ENCODE results near the gene PIM1.

PIM1 gene

GRCh38 chr6:37137201-37138090 lies 32.5 kb upstream of the PIM1 start:
- no peak for DNase-seq (ENCODE audit: low read depth)

DNA sequence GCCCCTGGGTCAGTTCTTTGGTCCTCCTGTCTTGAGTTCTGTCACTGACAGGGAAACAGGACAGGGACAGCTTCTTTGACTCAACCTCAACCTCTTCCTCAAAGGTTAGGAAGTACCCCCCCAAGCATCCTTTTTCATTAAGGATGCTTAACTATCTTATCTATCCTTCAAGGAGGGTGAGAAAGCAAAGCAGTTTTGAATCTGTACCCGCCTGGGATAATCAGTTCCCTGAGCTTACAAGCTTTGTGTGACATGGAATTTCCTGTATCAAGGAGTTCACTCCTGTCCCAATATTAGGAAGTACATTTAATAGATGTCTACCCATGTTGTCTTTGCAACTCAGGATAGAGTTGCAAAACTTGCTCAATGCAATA lies 31.1 kb upstream of the PIM1 start:
- DNase-seq (ENCODE audit: low read depth): no peak

GRCh38 chr6:37139230-37139962 lies 30.6 kb upstream of the PIM1 start:
- DNase-seq (ENCODE audit: low read depth): no peak

- DNase-seq (ENCODE audit: low read depth): no peak
These were observed 29.8 kb upstream of the PIM1 start for GRCh38 chr6:37140145-37140544.

GRCh38 chr6:37141281-37142049 lies 28.5 kb upstream of the PIM1 start:
- DNase-seq (ENCODE audit: low read depth): no peak

- no peak for DNase-seq (ENCODE audit: low read depth)
These were observed 27.8 kb upstream of the PIM1 start for GRCh38 chr6:37142050-37142614.

DNA sequence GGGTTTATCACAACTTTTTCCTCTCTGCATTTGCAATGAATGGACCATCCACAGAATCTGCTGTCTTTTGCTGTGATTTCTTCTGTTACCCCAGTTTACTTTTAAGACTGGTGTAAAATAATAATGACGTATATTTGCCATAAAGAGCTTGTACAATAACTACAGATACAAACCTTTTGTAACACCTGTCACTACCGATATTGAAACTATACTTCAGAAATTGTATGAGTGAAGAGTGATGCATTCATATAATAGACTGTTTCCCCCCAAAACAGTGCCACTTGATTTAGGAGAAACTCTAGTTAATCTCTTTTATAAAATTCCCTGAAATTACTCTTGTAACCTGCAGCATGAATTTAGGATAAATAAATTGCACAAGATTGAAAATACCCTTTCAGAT lies 26.4 kb upstream of the PIM1 start:
- DNase-seq (ENCODE audit: low read depth): no peak

DNA sequence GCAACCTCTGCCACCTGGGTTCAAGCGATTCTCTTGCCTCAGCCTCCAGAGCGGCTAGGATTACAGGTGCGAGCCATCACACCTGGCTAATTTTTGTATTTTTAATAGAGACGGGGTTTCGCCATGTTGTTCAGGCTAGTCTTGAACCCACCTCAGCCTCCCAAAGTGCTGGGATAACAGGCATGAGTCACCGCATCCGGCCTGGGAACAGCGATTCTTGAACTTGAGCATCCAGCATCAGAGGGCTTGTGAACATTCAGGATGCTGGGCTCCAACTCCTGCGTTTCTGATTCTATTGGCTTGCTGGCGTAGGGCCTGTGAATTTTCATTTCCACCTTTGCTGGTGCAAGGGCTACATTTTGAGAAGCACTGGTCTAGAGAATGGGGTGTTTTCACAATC lies 24.5 kb upstream of the PIM1 start:
- DNase-seq (ENCODE audit: low read depth): no peak

DNA sequence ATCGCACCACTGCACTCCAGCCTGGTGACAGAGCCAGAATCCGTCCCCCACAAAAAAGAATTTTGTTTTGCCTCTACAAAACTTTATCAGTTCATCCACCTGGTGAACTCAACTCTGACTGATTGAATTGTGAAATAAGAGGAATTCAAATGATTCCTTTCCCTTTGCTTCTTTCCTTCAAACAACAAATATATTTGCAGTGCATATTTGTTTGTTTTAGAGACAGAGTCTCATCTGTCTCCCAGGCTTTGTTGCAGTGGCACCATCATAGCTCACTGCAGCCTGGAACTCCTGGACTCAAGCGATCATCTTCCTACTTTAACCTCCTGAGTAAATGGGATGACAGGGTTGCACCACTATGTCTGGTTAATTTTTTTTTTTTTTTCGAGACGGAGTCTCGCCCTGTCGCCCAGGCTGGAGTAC lies 23.2 kb upstream of the PIM1 start:
- no peak for DNase-seq (ENCODE audit: low read depth)

DNA sequence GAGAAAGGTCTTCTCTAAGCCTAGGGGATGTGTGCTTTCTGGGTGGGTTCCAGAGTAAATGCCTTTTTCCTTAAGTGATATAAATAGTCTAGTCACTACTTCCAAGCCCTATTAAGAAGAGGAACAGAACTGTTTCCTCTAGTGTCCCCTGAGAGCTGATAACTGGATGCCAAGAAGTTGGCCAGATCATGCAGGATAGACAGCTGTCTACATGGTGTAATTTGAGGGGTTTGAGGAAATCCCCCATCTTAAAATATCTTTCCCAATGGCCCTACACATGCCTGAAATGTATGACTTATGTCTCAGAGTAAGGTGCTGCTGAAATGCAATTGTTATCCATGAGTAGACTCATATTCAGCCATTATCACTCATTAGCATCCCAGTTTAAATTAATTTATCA lies 20.2 kb upstream of the PIM1 start:
- no peak for DNase-seq (ENCODE audit: low read depth)

DNA sequence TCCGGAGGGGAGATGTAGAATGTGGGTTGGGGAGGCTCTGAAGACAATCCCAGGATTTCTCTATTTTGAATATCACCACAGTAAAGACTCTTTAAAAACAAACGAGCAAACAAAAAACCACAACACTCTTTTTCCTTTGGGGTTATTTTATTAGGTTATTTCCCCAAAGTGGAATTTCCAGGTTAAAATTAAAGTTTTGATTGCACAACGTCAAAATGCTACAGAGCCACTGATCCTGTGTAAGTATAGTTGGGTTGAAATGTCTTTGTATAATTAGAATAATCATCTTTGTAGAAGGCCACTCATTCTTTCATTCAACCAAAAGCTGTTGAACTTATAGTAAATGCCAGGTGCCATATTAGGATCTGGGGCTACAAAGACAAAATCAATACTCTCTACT lies 19.6 kb upstream of the PIM1 start:
- DNase-seq (ENCODE audit: low read depth): no peak

DNA sequence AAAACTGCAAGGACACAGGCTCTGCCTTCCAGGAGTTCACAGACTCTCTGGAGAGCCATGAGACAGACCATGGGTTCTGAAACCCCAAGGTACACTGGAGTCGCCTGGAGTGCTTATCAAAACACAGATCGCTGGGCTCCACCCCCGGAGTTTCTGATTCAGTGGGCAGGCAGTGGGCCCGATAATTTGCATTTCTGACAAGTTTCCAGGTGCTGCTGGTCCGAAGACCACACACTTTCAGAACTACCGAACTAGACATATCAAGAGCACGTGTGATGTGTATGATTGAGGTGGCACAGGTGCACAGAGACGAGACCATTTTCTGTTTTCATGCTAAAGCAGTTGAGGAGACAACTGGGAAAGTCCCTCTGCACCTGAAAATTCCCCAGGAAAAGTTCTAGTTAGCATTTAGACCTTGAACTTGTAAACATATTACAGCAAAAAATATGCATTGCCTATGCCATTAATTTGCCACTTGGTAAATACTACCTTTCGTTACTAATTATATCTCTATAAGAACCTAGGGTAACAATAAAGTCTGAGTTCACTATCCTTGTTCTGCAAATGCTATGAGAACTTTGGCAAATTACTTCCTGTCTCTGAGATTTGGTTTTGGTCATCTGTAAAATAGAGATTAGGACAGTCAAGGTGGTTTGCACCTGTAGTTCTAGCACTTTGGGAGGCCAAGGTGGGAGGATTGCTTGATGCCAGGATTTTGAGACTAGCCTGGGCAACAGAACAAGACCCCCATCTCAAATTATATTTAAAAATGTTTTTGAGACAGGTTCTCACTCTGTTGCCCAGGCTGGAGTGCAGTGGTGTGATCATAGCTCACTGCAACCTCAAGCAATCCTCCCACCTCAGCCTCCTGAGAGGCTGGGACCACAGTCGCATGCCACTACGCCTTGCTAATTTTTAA lies 14.3 kb upstream of the PIM1 start:
- DNase-seq (ENCODE audit: low read depth): no peak

- DNase-seq (ENCODE audit: low read depth): no peak
These were observed 11.4 kb upstream of the PIM1 start for GRCh38 chr6:37158508-37158907.

- DNase-seq (ENCODE audit: low read depth): no peak
These were observed 8.8 kb upstream of the PIM1 start for GRCh38 chr6:37160922-37161778.

GRCh38 chr6:37162740-37163139 lies 7.2 kb upstream of the PIM1 start:
- DNase-seq (ENCODE audit: low read depth): no peak

DNA sequence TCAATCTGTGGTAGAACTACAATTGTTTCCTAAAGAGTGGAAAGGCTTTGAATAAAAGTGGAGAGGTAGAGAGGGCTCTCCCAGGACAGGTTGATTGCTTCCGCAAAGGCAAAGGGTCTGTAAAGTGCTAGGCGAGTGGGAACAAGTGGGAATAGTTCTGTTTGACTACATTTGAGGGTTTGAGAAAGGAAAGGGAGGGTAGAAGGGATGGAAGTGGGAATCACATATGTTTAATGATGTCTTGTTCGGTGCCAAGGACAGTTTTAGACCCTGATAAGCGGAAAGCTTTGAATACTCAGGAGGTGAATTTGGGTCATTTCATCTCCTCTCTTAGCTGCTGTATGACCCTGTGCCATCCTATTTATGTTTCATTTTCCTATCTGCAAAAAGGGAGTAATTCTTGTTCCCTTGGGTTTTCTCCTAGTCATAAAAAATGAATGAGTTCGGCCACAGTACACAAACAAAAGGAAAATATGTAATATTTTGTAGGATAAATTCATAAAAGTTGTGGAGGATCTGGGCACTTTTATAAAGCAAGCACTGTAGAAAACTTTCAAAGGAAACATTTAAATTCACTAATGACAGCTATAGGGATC lies 1.7 kb upstream of the PIM1 start:
- no peak for DNase-seq (ENCODE audit: low read depth)

DNA sequence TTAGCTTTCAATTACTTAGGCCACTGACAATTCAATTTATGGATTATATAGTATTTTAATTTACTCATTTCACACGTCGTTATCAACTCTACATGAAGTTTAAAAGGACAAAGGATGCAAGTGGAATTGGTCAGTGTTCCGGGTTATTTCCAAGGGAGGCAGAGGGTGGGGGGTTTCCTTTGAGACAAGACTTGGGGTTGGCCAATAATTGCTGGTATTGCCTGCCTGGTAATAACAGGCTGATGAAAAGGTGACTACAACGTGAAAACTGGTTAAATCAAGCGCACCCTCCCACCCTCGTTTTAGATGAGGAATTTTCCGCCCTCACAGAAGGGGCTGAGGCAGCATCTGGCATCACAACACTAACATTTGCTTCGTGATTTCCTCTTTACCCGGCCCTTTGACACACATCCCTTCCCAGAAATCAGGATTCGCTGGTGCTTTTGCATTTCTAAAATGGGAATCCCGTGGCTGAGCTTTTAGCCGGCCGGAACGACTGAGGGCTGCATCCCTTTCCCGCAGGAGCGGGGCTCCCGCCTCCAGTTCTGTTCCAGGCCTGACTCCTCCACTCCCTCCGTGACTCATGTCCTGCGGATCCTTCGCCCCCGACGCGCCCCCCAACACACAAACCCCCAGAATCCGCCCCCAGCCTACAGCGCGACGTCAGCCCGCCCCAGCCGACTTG lies 999 bp upstream of the PIM1 start:
- DNase-seq (ENCODE audit: low read depth): no peak

GRCh38 chr6:37170273-37171200 lies 585 bp downstream of the PIM1 start:
- no peak for DNase-seq (ENCODE audit: low read depth)
